GM18499 (cell line): ENCODE data around the gene PTGER1.
"Not testable (repeated sequence)": the region's sequence is repeated elsewhere in the genome, so short reads cannot be mapped to it uniquely, and the experiment has no call there.

Experiments used
- ATAC-seq: cut with Tn5 transposase; IDR thresholded peaks from one replicate; pipeline ENCODE4 v1.9.1; 2021; ENCODE audit warnings: moderate number of reproducible peaks; ENCODE audit not compliant: insufficient read depth, unreplicated experiment

PTGER1 gene

GRCh38 chr19:14475251-14476073 lies at the start of gene PTGER1:
PTGER1 (minus strand) TSS chr19:14475354; CDS start chr19:14474320, 1,034 bp downstream.
- no peak for ATAC-seq

GRCh38 chr19:14520543-14520942 lies 45.4 kb upstream of the PTGER1 start:
- ATAC-seq, result no peak

GRCh38 chr19:14519860-14520407 lies 44.8 kb upstream of the PTGER1 start:
- no peak for ATAC-seq

GRCh38 chr19:14519245-14519859 lies 44.2 kb upstream of the PTGER1 start:
- ATAC-seq, result no peak

GRCh38 chr19:14517840-14518505 lies 42.8 kb upstream of the PTGER1 start, which contains the start of gene DNAJB1:
DNAJB1 (minus strand) TSS chr19:14518397; CDS start chr19:14518349, 48 bp downstream.
- peak; percentile 42 for ATAC-seq

GRCh38 chr19:14517446-14517839 lies 42.3 kb upstream of the PTGER1 start:
- no peak for ATAC-seq

- ATAC-seq, result no peak
Measured at GRCh38 chr19:14516746-14517438, 41.7 kb upstream of the PTGER1 start.

GRCh38 chr19:14516048-14516534 lies 40.9 kb upstream of the PTGER1 start:
- ATAC-seq, result no peak

- ATAC-seq, result no peak
Measured at GRCh38 chr19:14515501-14516047, 40.4 kb upstream of the PTGER1 start.

GRCh38 chr19:14514215-14514863 lies 39.2 kb upstream of the PTGER1 start:
- no peak for ATAC-seq

GRCh38 chr19:14512406-14512961 lies 37.3 kb upstream of the PTGER1 start:
- no peak for ATAC-seq

GRCh38 chr19:14511229-14511593 lies 36.1 kb upstream of the PTGER1 start:
- no peak for ATAC-seq

GRCh38 chr19:14510311-14511228 lies 35.4 kb upstream of the PTGER1 start:
- ATAC-seq, result no peak

GRCh38 chr19:14507704-14508542 lies 32.8 kb upstream of the PTGER1 start:
- no peak for ATAC-seq

- no peak for ATAC-seq
Measured at GRCh38 chr19:14505488-14506239, 30.5 kb upstream of the PTGER1 start.

GRCh38 chr19:14504575-14504974 lies 29.4 kb upstream of the PTGER1 start:
- ATAC-seq, result not testable (repeated sequence)
